Measurements from ENCODE around the gene SQSTM1. TPM values are rescaled to one million over a fixed set of nuclear protein-coding genes. Genes with fewer than 3 reads are reported as not detected.
A peak's percentile ranks its signal among the peaks of the same experiment; 100 is the strongest.

Gene SQSTM1
- total RNA-seq, 1 experiment from 2014 or later, result 985 TPM

- DNase-seq (ENCODE audit: low read depth, low spot score), result no peak
- ATAC-seq, result peak; percentile 56
- BruUV-seq (replicated peaks), result TSS peak; percentile 82
- ChIA-PET POLR2A (interaction anchor here (0.6 kb wide), 1 partner anchor 9 kb away, joined by 5 read pairs; no protein-coding TSS in a partner anchor), CTCF (no interaction called here)
- Histone ChIP-seq H3K4me1 (ENCODE audit: control insufficient read depth, insufficient read depth, low read length) (peaks cover 66% of the 10 kb centered on the region), H3K27me3 (ENCODE audit: control insufficient read depth, insufficient read depth, low read length) (no peaks in the 10 kb centered on the region), H3K27ac (ENCODE audit: low read length) (peak overlapping the region; percentile 85), H3K36me3 (ENCODE audit: control insufficient read depth, insufficient read depth, low read length) (peaks cover 10% of the 10 kb centered on the region), H3K9me3 (ENCODE audit: control insufficient read depth, insufficient read depth, low read depth, low read length) (no peaks in the 10 kb centered on the region), H3K4me3 (ENCODE audit: low read depth in 2 of 2, low read length in 2 of 2) (peak overlapping the region; percentile 73 to 95)
- intact Hi-C loops (cut with micrococcal nuclease; ENCODE audit: unreplicated experiment), result no loop called here
- TF ChIP-seq SIN3A (IDR thresholded peaks at IDR 0.05; ENCODE audit: borderline replicate concordance, insufficient read depth, low read depth, low read length) (0 out of 2 replicates have a peak, but pooled peaks have one; percentile 86), REST (IDR thresholded peaks at IDR 0.05; ENCODE audit: insufficient read depth in 1 of 2, low read depth in 2 of 2, low read length in 1 of 2) (no peak), POLR2AphosphoS5 (IDR thresholded peaks at IDR 0.05; ENCODE audit: low read depth, low read length) (peak; percentile 95)
- in situ Hi-C loops (cut with HindIII; ENCODE audit: low pct_unique_long_range_greater_than_20kb, low sequenced_read_pairs), result no loop called here
These were observed 773 bp downstream of the SQSTM1 start for GRCh38 chr5:179821298-179822058.

GRCh38 chr5:179822059-179822432, 1.3 kb downstream of the SQSTM1 start:
- H3K9me3 ChIP-seq (ENCODE audit: control insufficient read depth, insufficient read depth, low read depth, low read length), result no peaks in the 10 kb centered on the region
- ATAC-seq, result no peak
- TSS peak; percentile 82 for BruUV-seq (replicated peaks)
- H3K36me3 ChIP-seq (ENCODE audit: control insufficient read depth, insufficient read depth, low read length), result peaks cover 10% of the 10 kb centered on the region
- peak overlapping the region; percentile 73 to 95 for H3K4me3 ChIP-seq (ENCODE audit: low read depth in 2 of 2, low read length in 2 of 2)
- DNase-seq (ENCODE audit: low read depth, low spot score), result no peak
- intact Hi-C loops (cut with micrococcal nuclease; ENCODE audit: unreplicated experiment) (no loop called here), in situ Hi-C loops (cut with HindIII; ENCODE audit: low pct_unique_long_range_greater_than_20kb, low sequenced_read_pairs) (no loop called here)
- peak overlapping the region; percentile 85 for H3K27ac ChIP-seq (ENCODE audit: low read length)
- ChIA-PET POLR2A (interaction anchor here (0.6 kb wide), 1 partner anchor 10 kb away, joined by 5 read pairs; no protein-coding TSS in a partner anchor), CTCF (no interaction called here)
- TF ChIP-seq TCF7L2 (IDR thresholded peaks at IDR 0.05; ENCODE audit: low read depth, low read length) (no peak), SIN3A (IDR thresholded peaks at IDR 0.05; ENCODE audit: borderline replicate concordance, insufficient read depth, low read depth, low read length) (no peak), POLR2AphosphoS5 (IDR thresholded peaks at IDR 0.05; ENCODE audit: low read depth, low read length) (no peak; the same call in 1 of the 2 replicates)
- no peaks in the 10 kb centered on the region for H3K27me3 ChIP-seq (ENCODE audit: control insufficient read depth, insufficient read depth, low read length)
- peaks cover 71% of the 10 kb centered on the region for H3K4me1 ChIP-seq (ENCODE audit: control insufficient read depth, insufficient read depth, low read length)

- ChIA-PET CTCF (no interaction called here), POLR2A (interaction anchor here (0.5 to 0.6 kb wide), 4 partner anchors 10 to 154 kb away, joined by 5 to 10 read pairs (median 6); no protein-coding TSS in a partner anchor)
- no peaks in the 10 kb centered on the region for H3K9me3 ChIP-seq (ENCODE audit: control insufficient read depth, insufficient read depth, low read depth, low read length)
- peak overlapping the region; percentile 73 to 95 for H3K4me3 ChIP-seq (ENCODE audit: low read depth in 2 of 2, low read length in 2 of 2)
- ATAC-seq (no peak), DNase-seq (ENCODE audit: low read depth, low spot score) (no peak)
- in situ Hi-C loops (cut with HindIII; ENCODE audit: low pct_unique_long_range_greater_than_20kb, low sequenced_read_pairs), result no loop called here
- no peak for TF ChIP-seq TCF7L2 (IDR thresholded peaks at IDR 0.05; ENCODE audit: low read depth, low read length)
- TF ChIP-seq POLR2AphosphoS5 (IDR thresholded peaks at IDR 0.05; ENCODE audit: low read depth, low read length), result 0 out of 2 replicates have a peak, but pooled peaks have one; percentile 1
- H3K4me1 ChIP-seq (ENCODE audit: control insufficient read depth, insufficient read depth, low read length), result peaks cover 72% of the 10 kb centered on the region
- peaks cover 10% of the 10 kb centered on the region for H3K36me3 ChIP-seq (ENCODE audit: control insufficient read depth, insufficient read depth, low read length)
- H3K27ac ChIP-seq (ENCODE audit: low read length), result peak overlapping the region; percentile 85
- intact Hi-C loops (cut with micrococcal nuclease; ENCODE audit: unreplicated experiment), result no loop called here
- no peaks in the 10 kb centered on the region for H3K27me3 ChIP-seq (ENCODE audit: control insufficient read depth, insufficient read depth, low read length)
- BruUV-seq (replicated peaks), result no TSS peak
These were observed 1.8 kb downstream of the SQSTM1 start for GRCh38 chr5:179822444-179822990.

Measured in Panc1 (cell line).